ENCODE measurements around the gene ZNF488.

GRCh38 chr10:47359101-47359500, 25.0 kb downstream of the ZNF488 start:
- no peak for TF ChIP-seq POLR2A (IDR thresholded peaks at IDR 0.05)
- no peak for TF ChIP-seq POLR2AphosphoS5 (IDR thresholded peaks at IDR 0.05)

Measured in gastroesophageal sphincter (tissue), 2 donors.